ENCODE measurements around the gene SDHB.

The SDHB gene

DNA sequence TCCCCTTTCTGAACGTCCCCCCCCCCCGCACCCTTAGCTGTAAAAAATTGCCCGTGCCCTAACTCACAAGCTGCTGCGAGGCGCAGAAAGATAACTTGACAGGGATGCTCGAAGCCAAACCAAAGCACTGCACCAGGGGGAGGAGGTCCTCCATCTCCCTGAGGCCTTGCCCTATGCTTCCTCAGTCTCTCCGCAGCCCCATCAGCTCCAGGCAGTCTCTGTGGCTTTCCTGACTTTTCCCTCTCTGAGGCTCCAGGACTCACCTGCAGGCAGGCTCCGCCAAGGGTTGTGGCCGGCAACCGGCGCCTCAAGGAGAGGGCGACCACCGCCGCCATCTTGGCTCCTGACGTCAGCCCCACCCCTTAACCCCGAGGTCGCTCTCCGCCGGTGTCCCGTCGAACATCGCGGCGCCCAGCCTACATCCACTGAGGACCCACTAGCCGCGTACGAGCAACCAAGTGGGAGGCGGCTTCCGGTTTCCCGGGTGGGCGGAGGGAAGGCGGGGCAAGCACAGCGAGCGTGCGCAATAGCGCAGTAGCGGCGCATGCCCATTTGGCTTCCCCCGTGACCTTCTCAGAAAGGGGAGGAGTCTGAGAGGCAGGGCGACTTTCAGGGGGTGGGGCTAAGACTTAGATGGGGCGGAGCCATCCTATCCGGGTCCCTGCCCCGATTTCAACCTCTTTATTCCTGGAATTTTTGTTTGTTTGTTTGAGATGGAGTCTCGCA is at the start of gene SDHB:
SDHB (minus strand) TSS at position 348 of the 726 bp plus-strand sequence; CDS start at position 335, 13 bp downstream.
- peak; percentile 91 for DNase-seq

DNA sequence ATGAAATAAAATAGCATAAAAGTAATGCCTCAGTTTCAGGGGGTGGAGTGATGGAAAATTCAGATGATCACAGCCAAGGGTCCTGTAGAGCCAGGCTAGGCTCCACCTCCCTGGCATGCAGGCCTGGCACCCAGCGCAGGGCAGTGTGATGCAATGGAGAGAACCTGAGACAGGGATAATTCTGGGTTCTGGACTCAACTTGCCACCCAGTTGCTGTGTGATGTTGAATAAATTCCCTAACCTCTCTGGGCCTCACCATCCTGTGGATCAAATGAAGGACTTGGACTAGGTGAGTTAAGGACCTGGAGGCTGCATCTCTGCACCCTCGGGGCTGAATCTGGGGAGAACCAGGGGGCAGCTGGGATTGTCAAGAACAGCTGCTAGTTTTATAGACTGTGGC is 48.4 kb upstream of the SDHB start:
- no peak for DNase-seq

DNA sequence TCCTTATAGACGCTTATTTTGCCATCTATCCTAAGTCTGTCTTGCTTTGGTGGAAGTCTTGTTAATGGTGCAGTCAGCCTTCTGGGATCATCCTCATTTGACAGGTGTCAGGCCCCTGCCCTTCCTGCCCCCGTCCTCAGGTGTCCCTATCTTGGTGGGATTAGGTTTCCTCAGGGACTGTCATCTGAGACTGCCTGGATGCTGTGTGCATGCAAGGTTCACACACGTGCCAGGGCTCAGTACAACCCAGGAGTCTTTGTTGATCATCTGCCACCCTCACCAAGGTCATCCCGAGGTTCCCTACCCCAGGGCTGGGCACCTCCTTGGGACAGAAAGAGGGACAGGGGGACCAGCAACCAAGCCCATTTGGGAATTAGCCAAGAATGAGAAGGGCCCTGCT is 47.4 kb upstream of the SDHB start:
- DNase-seq, result no peak

DNA sequence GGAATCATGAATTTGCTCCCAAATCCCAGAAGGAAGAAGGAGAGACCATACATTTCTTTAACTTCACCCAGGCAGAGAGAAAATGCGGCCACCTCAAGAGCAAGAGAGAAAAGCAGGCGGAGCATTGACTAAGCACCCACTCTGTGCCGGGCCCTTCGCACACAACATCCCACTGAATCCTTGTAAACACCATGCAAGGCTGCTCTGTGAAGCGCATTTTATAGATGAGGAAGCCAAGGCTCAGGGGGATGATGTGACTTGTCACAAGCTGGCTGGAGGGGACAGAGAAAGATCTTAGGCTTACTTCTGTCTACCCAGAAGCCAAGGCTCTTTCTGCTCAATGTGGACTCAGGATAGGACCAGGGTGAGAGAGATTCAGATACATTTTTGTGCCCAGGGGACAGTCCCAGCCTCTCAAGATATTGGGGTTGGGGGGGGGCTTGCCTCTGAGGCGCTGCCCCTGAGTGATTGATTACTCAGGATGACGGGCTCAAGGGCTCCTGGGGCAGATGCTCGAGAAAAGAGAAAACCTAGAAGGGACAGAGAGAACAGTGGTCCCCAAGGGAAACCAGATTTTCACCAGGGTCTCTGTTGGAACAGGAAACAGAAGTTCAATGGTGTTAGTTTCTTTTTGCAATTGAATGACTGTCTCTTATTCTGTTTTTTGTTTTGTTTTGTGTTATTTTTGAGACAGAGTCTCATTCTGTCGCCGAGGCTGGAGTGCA is 45.9 kb upstream of the SDHB start:
- no peak for DNase-seq

DNA sequence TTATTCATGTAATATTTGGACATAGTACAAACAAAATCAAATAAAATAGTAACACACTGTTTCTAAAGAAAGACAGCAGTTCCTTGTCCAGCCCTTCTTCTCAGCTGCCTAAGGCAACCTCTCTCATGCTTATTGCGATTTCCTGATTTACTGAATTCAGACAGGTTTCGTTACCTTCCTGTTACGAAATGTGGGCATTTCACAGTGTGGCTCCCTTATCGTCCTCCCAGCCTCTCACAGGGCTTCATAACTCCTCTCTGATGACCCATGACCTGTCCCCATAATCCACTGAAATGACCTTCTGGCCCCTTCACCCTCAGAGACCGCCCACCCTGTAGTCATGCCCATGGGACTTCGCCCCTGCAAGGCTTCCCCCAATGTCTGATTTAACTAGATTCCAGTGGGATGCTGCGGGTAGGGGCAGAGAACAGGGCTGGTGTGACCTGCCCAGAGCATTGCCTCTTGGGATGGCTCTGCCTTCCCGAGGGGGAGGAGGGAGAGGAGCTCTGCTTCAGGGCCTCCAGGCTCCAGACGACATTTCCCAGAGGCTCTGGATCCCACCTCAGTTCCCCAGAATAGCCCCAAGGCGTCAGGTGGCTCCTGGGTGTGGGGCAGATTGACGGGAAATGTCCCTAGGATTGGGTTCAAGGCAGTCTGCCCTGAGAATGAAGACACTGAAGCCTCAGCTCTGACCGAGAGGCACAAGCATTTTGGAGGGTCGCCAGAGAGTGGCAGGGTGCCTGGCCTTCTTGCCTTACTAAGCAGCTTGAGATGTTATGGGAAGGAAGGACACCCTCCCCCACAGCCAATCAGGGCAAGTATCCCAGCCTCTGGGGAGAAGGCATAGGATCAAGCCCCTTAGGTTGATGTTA is 44.9 kb upstream of the SDHB start:
- no peak for DNase-seq

DNA sequence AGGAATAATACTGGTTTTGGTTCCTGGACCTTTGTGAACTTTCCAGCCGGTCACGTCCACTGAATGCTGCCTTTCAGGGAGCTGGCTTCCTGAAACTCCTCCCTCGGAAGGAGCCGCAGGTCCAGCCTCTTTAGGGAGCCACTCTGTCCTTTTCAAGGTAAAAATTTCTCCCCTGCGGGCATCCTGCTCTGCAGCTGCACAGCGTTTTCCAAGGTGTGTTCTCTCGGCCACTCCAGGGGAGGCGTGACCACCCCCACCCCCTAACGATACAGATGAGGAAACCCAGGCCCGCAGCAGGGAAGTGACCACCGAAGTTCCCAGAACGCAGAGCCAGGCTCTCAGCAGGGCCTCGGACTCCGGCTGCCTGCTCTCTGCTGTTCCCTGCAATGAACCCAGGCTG is 44.0 kb upstream of the SDHB start:
- DNase-seq, result no peak

DNA sequence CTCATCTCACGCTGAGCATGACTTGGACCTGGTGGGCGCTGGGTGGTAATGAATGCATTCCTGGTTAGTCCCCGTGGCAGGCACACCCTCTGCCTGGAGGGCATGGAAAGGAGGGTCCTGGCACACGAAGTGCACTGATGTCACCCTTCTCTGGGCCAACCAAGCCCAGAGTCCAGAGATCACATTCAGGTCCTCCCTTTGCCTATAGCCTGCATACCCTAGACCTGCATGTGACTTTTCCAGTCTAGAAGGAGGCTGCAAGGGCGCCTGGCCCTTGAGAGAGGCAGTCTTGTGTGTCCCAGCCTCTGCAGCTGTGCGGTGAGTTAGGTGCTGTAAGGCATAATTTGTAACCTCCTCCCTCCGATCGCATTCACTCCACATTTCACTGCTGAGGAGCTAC is 43.3 kb upstream of the SDHB start:
- DNase-seq, result no peak

DNA sequence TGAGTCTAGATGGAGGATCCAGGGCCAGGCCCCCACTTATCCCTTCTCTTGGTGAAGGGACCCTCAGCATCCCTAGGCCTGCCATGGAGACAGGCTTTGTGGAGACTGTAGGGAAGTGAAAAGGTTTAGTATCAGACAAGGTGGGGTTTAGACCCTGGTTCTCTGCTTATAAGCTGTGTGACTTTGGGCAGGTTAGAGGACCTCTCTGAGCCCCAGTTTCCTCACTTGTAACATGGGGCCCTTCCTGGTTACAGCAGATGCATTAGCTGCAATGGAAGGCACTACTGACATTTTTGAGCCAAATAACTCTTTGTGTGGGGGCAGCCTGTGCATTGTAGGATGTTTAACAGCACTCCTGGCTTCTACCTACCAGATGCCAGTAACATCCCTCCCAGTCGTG is 42.8 kb upstream of the SDHB start:
- DNase-seq, result no peak

DNA sequence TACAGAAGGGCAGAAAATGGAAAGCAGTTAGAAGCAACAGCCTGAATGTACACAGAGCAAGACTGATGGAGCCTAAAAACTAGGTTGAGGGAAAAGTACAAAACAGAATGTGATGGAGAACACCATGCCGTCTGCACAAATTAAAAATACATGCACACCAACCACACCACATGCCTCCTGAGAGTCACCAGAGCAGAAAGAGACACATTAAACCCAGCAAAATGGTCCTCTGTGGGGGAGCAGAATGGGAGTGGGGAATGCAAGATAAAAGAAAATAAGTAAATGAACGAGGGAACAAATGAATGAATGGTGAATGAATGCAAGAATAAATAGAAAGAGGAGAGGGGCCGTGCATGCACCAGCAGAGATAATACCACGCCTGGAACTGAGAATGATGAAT is 41.3 kb upstream of the SDHB start:
- DNase-seq, result no peak

DNA sequence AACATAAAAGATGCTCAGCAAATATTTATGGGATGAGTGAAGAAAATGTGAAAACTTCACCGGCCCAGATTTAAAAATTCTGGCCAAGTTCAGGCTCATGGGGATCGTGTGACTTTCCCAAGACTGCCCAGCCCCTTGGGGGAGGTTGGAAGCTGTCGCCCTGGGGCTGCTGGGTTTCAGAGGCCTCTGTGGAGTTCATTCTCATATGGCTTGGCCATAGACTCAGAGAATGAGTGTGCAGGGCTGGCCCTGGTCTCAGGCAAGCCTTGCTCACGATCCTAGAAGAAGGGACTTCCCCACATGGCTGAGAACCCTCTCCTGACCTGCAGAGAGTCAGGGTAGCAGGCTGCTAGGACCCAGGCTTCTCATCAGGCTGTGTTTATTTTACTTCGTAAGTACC is 40.8 kb upstream of the SDHB start:
- DNase-seq, result no peak

DNA sequence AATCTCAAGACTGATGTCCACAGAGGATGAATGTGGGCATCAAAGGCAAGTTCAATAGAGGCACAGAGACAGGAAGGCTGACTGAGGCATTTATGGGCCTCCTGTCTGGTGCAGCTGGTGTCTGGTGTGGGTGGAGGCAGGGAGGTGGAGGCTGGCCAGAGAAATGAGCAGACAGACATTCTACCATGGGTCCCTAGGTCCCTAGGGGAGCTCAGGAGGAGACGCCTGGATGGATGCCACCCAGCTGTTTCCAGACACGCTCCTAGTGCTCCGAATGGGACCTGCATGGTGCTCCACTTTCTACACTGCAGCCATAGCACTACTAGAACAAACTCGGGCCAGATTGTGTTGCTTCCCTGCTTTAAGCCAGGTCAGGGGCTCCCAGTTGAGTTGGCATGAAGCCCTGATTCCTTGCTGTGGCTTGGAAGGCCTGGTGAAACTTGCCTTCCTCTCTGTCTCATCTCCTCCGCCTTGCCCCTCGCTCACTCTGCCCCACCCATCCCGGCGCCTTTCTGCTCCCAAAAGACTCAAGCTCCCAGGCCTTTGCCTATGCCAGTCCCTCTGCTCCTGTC is 40.1 kb upstream of the SDHB start:
- no peak for DNase-seq

DNA sequence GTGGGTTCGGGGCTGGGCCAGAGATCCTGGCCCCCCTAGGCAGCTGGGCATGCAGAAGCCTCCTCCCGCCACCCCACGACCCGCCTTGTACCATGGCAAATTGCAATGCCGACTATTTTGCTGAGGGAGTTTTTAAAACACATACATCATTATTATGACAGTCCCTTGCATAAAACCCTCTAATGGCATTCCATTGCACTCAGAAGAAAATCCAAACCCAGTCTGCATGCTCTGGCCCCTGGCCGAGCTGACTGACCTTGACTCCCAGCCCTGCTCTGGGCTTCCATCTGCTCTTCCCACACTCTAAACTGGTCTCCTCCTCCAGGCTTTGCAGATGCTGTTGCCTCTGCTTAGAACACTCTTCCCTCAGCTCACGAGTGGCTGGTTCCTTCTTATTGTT is 37.4 kb upstream of the SDHB start:
- no peak for DNase-seq

DNA sequence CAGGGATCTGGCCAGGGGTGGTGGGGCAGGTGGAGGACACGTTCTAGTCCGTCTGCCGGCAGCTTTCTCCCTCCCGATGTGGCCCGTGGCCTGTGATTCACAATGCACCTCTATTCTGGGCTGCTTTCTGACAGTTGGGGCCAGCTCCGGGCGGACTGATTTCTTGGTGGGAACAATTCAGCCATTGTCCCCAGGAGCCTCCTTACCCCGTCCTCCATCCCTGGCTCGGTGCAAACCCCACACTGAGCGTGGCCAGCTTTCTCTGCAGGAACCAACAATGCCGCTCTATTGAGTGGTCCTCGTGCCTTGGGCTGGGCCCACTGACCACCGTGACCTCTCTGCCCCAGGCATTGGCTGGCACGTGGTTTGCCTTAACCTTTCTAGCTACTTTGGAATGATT is 35.7 kb upstream of the SDHB start:
- no peak for DNase-seq

DNA sequence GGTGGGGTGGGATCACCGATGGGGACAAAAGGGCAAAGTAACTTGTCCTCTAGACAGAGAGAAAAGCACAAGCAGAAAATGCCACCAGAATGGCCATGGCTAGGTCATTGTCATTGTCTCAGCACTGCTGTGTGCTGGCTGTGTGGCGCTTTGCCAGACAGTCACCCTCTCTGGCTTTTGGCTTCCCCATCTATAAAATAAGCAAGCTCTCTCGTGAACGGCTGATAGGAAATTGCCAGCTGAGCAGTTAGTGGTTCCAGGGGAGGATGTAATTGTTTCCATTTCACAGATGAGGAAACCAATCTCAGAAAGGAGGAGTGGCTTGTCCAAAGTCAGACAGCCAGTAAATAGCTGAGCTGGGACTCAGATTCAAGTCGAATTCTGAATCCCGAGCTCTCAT is 32.9 kb upstream of the SDHB start:
- DNase-seq, result no peak

DNA sequence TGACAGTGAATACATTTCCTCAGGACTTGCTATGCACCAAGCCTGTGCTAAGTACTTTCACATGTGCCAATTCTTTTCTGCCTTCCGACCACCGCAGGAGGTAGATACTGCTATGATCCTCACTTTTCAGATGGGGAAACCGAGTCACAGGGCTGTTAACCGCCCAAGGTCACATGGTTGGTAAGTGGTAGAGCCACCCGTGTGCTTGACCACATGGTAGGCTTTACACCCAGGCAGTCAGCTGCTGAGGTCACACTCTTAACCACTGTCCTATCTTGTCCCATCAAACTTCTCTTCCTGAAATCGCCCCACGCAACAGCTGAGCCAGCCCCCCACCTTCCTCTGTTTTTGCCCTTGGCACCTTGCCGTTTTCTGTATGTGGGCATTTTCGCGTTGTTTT is 31.0 kb upstream of the SDHB start:
- no peak for DNase-seq

DNA sequence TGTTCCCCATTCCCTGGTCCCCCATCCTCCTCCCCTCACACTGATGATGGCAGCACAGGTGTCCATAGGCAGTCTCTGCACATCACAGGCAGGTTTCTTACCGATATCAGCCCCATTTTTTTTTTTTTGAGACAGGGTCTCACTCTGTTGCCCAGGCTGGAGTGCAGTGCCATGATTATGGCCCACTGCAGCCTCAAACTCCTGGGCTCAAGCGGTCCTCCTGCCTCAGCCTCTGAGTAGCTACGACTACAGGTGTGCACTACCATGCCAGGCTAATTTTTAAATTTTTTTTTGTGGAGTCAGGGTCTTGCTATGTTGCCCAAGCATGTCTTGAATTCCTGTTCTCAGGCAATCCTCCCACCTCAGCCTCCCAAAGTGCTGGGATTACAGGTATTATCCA is 28.9 kb upstream of the SDHB start:
- no peak for DNase-seq

DNA sequence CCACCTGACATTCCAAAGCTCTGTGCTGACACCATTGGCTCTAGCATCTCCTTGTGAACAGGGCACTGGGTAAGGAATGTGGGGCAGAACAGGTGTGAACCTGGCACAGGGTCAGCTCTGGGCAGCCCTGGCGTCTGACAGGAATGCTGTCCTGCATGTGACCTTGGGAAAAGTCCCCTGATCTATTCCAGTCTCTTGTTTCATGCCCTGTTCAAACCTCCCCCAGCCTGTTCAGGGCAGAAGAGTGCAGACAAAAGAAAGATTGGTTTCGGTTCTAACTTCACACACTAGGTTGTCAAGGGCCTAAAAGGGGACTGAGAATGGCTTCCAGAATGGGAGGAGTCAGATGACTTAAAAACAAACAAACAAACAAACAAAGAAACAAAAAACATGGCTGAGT is 27.6 kb upstream of the SDHB start:
- DNase-seq, result no peak

DNA sequence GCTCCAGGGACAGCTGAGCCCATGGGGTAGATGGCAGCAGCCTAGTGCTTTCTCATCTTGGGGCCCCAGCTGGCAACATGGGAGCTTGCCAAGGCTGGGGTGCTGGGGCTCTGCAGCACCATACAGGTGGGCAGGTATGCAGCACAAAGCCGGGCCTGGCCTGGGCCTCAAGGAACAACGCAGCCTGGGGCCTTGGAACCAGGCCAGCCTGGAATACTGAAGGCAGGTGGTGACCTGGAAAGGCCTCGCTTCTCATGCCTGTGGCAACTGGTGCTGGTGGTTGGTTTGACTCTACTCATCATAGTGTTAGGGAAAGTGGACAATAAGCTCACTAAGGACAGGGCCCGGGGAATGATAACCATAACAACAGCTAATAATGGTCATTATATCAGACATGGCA is 27.0 kb upstream of the SDHB start:
- DNase-seq, result no peak

DNA sequence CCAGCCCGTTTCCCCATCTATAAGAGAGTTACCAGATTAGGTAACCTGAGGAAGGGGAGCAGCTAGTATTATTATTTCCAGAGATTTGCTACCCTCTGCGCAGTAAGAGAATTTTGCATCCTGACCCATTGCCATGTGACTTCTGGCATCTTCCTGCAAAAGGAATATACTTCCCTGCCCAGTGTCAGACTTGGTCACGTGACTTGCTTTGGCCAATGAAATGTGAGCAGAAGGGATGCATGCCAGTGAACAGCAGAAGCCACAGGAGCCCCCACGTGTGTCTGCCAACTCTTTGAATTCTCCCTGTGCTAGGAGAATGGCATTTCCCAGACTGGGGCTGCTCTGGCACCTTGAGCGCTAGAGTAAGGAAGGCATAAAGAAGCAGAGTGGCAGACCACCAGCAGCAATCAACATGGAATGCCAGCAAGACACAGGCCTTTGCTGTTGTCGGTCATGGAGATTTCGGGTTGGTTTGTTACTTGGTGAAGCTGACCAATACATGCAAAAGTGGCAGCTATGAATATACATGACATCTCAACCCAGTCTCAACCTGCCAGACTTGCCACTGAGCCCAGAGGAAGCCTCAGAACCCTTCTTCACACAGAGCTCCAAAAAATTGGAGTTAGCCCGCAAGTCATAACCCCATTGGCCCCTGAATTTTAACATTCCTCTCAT is 26.4 kb upstream of the SDHB start:
- no peak for DNase-seq

DNA sequence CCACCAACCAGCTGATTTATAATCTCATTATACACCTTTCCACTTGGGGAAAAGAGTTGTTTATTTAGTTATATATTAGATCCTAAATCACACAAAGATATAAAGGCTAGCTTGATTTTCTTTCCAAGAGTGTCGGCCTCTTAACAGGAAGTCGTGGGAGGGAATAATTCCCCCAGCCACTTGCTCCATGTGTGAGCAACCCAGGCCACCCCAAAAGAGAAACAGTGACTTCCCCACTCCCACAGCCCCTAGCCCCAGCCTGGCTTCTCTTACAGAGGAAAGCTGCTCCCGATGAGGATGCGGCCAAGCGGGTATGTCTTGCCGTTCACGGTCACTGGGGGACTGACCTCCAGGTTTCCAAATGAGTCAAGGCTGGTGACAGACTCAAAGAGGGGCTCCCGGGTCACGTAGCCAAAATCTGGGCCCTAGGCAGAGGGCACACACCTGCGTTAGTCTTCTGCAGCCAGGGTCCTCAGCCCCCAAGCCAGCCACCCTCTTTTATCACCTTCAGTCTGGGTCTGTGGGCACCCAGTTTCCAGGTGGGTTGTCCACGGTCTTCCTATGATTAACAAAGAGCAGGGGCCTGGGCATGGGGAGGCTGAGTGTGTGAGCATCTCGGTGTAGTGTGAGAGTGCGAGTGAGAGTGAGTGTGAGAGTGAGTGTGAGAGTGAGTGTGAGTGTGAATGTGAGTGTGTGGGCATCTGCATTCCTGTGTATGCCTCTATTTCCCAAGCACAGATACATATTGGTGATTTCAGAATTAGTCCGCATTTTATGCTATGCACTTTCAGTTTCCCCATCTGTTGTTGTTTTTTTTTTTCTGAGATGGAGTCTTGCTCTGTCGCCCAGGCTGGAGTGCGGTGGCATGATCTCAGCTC is 25.4 kb upstream of the SDHB start:
- no peak for DNase-seq

DNA sequence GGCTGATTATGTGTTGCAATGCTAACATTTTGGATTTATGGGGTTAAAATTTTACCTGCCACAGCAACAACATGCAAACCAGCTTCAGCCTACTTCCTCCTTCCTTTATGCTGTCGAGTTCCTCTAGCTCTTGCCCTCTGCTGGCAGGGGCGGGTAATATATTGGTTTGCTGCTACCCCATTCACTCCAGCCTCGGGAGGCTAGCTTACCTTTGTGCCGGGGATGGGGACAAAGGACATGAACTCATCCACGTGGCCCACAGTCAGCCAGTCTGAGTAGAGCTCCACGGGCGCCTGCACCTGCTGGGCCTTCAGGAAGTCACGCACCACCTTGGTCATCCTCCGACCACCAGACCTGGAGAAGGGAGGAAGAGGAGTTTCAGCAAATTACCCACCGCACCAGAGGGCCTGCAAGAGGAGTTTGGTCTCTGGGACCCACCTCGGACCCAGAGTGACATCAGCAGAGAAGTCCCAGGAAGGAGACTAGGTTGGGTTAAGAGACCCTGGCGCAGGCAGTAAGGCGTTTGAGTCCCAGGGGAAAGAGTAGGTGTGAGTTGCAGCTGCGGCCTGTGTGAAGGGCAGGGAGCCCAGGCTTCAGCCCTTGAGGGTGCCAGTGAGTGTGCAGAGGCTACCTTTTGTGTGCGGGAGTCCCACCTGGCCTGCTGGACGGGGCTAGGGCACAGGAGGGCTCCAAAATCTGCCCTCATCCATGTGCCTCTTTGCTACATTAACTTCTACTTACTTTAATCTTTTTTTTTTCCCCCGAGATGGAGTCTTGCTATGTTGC is 21.8 kb upstream of the SDHB start:
- DNase-seq, result no peak

Measured in GOT3 (cell line).